ENCODE data around the gene QRFP. TPM values are rescaled to one million over a fixed set of nuclear protein-coding genes. Genes with fewer than 3 reads are reported as not detected.

The QRFP gene
- total RNA-seq, 4 donors from 2014 or later = 0.18 TPM; not detected in 3

- intact Hi-C loops (cut with DNase I) = no loop called here
- 13 to 30% methylated on average over 11 to 13 of the region's 13 CpGs for WGBS, 2 donors
- Histone ChIP-seq H3K27me3 (no peaks in the 10 kb centered on the region), H3K9me3 (no peaks in the 10 kb centered on the region), H3K4me3 (peak overlapping the region in 1 of 4 donors; percentile 51), H3K4me1 (peaks cover 6 to 94% (median 59%) of the 10 kb centered on the region in 3 donors), H3K27ac (peak overlapping the region; percentile 74 to 93 (median 90)), H3K36me3 (no peaks in the 10 kb centered on the region)
- DNase-seq = no peak
- TF ChIP-seq CTCF (IDR thresholded peaks at IDR 0.05) (peak in 1 of 6 experiments; percentile 11), POLR2A (IDR thresholded peaks at IDR 0.05) (peak in 1 of 4 donors; percentile 14)
Measured at GRCh38 chr9:130847306-130848217, 49.0 kb downstream of the QRFP start.

- H3K36me3 ChIP-seq = no peaks in the 10 kb centered on the region
- DNase-seq = no peak
- WGBS, 2 donors = 17 to 29% methylated on average over 11 to 12 of the region's 12 CpGs
- no peaks in the 10 kb centered on the region for H3K9me3 ChIP-seq
- H3K4me1 ChIP-seq = peaks cover 6 to 97% (median 57%) of the 10 kb centered on the region in 3 donors
- intact Hi-C loops (cut with DNase I) = no loop called here
- H3K4me3 ChIP-seq = peak overlapping the region in 2 of 4 donors; percentile 19 to 51
- TF ChIP-seq CTCF (IDR thresholded peaks at IDR 0.05) (no peak), POLR2A (IDR thresholded peaks at IDR 0.05) (no peak)
- peak overlapping the region; percentile 74 to 93 (median 90) for H3K27ac ChIP-seq
- no peaks in the 10 kb centered on the region for H3K27me3 ChIP-seq
Measured at GRCh38 chr9:130846487-130847305, 49.9 kb downstream of the QRFP start.

- Histone ChIP-seq H3K27me3 (no peaks in the 10 kb centered on the region), H3K4me1 (peaks cover 6 to 100% (median 57%) of the 10 kb centered on the region in 3 donors), H3K9me3 (no peaks in the 10 kb centered on the region), H3K36me3 (no peaks in the 10 kb centered on the region), H3K27ac (peak overlapping the region; percentile 74 to 93 (median 90)), H3K4me3 (peak overlapping the region in 2 of 4 donors; percentile 19 to 51)
- no peak for DNase-seq
- 27 to 46% methylated on average over 7 of the region's 7 CpGs for WGBS, 2 donors
- TF ChIP-seq POLR2A (IDR thresholded peaks at IDR 0.05) = no peak
- no peak for TF ChIP-seq CTCF (IDR thresholded peaks at IDR 0.05)
- intact Hi-C loops (cut with DNase I) = no loop called here
Measured at GRCh38 chr9:130845901-130846481, 50.6 kb downstream of the QRFP start.

- Histone ChIP-seq H3K27ac (peak overlapping the region; percentile 74 to 93 (median 90)), H3K9me3 (no peaks in the 10 kb centered on the region), H3K27me3 (no peaks in the 10 kb centered on the region), H3K4me1 (peaks cover 6 to 100% (median 57%) of the 10 kb centered on the region in 3 donors), H3K4me3 (peak overlapping the region in 1 of 4 donors; percentile 51), H3K36me3 (no peaks in the 10 kb centered on the region)
- DNase-seq = no peak
- no peak for TF ChIP-seq CTCF (IDR thresholded peaks at IDR 0.05)
- TF ChIP-seq POLR2A (IDR thresholded peaks at IDR 0.05) = no peak
- intact Hi-C loops (cut with DNase I) = no loop called here
- 42 to 48% methylated on average over 8 to 10 of the region's 10 CpGs for WGBS, 2 donors
Measured at GRCh38 chr9:130845254-130845653, 51.4 kb downstream of the QRFP start.
